ENCODE results near the gene HOATZ. TPM values are rescaled to one million over a fixed set of nuclear protein-coding genes. Genes with fewer than 3 reads are reported as not detected.

The HOATZ gene
- polyA plus RNA-seq, 1 experiment = not detected

DNA sequence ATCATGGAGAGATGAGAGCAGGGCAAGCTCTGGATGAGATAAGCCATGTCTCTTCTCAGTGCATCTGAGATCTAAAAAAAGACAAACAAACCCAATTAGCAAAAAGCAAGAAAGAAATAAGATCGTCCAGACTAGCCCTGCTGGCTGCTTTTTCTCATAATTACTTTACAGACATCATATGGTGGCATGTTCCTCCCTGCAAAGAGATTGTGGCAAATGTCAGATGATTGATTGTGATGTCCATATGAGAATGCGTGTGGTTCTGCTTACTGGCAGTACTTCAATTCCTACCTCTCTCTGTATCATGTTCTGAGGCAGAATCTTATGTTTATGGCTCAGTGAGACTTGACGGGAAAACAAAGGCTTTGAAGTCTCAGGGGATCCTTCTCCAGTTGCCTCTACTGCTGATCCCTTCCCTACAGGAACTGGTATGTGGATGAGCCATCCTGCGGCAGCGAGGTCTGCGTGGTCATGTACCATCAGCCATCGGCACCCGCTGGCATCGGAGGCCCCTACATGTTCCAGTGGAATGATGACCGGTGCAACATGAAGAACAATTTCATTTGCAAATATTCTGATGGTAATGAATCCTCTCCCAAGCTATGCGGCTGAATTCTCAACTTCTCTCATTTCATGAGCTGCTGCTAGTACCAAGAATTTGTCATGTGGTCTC lies 34.8 kb downstream of the HOATZ start:
- DNase-seq (ENCODE audit: low read depth) = no peak
- TF ChIP-seq, protein P1, sequence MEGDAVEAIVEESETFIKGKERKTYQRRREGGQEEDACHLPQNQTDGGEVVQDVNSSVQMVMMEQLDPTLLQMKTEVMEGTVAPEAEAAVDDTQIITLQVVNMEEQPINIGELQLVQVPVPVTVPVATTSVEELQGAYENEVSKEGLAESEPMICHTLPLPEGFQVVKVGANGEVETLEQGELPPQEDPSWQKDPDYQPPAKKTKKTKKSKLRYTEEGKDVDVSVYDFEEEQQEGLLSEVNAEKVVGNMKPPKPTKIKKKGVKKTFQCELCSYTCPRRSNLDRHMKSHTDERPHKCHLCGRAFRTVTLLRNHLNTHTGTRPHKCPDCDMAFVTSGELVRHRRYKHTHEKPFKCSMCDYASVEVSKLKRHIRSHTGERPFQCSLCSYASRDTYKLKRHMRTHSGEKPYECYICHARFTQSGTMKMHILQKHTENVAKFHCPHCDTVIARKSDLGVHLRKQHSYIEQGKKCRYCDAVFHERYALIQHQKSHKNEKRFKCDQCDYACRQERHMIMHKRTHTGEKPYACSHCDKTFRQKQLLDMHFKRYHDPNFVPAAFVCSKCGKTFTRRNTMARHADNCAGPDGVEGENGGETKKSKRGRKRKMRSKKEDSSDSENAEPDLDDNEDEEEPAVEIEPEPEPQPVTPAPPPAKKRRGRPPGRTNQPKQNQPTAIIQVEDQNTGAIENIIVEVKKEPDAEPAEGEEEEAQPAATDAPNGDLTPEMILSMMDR (IDR thresholded peaks at IDR 0.05; ENCODE audit: insufficient read depth, low read depth, low read length) = no peak
- CTCF ChIA-PET = interaction anchor here (0.9 to 2.7 kb wide), 3 partner anchors 53 to 103 kb away, joined by 3 to 12 read pairs (median 3); partner anchors contain the start of gene SIK2
- Histone ChIP-seq H3K4me3 (ENCODE audit: low read depth, low read length) (no peak overlapping the region), H3K27me3 (ENCODE audit: control insufficient read depth, insufficient read depth, low read length) (no peaks in the 10 kb centered on the region), H3K36me3 (ENCODE audit: control insufficient read depth, insufficient read depth, low read length) (peaks cover 31% of the 10 kb centered on the region)
- POLR2A ChIA-PET = no interaction called here

DNA sequence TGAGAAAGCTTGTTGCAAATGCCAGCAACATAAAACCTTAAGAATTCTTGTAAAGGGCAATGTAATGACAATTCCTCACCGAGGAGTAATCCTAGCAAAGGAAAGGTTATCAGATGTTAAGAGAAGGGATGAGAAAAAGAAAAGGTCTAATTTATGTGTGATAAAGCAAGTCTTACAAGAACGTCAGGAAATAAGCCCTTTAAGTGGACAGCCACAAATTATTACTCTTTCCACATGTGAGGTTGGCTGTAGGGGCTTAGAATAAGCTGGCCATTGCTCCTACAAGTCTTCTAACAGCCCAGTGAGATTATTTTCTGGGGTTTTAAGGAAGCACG lies 35.3 kb downstream of the HOATZ start:
- Histone ChIP-seq H3K36me3 (ENCODE audit: control insufficient read depth, insufficient read depth, low read length) (peaks cover 29% of the 10 kb centered on the region), H3K27me3 (ENCODE audit: control insufficient read depth, insufficient read depth, low read length) (no peaks in the 10 kb centered on the region), H3K4me3 (ENCODE audit: low read depth, low read length) (no peak overlapping the region)
- CTCF ChIA-PET = interaction anchor here (2.7 kb wide), 1 partner anchor 95 kb away, joined by 12 read pairs; no protein-coding TSS in a partner anchor
- POLR2A ChIA-PET = no interaction called here
- peak; percentile 59 for DNase-seq (ENCODE audit: low read depth)
- TF ChIP-seq, protein P1 (IDR thresholded peaks at IDR 0.05; ENCODE audit: insufficient read depth, low read depth, low read length) = no peak

DNA sequence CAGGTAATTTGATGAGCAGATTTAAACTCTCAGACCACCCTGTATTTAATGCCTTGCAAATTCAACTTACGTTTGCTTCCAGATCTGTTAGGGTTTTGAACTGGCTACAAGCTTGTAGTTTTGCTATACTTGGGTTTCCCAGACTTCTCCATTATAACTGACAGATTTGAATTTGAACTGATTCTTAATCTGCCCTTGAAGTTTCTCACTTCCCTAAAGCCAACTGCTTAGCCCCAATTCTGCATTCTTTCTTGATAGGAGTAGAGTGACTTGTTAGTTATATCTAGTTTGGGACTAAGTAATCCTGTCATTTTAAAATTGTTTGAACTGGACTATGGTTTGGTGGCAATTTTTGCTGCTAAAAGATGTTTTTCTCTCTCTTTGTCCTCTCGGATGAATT lies 35.7 kb downstream of the HOATZ start:
- POLR2A ChIA-PET = no interaction called here
- TF ChIP-seq, protein P1 (IDR thresholded peaks at IDR 0.05; ENCODE audit: insufficient read depth, low read depth, low read length) = no peak
- Histone ChIP-seq H3K27me3 (ENCODE audit: control insufficient read depth, insufficient read depth, low read length) (no peaks in the 10 kb centered on the region), H3K36me3 (ENCODE audit: control insufficient read depth, insufficient read depth, low read length) (peaks cover 26% of the 10 kb centered on the region), H3K4me3 (ENCODE audit: low read depth, low read length) (no peak overlapping the region)
- CTCF ChIA-PET = interaction anchor here (0.7 to 2.7 kb wide), 4 partner anchors 9 to 95 kb away, joined by 3 to 12 read pairs (median 3); no protein-coding TSS in a partner anchor
- DNase-seq (ENCODE audit: low read depth) = no peak

DNA sequence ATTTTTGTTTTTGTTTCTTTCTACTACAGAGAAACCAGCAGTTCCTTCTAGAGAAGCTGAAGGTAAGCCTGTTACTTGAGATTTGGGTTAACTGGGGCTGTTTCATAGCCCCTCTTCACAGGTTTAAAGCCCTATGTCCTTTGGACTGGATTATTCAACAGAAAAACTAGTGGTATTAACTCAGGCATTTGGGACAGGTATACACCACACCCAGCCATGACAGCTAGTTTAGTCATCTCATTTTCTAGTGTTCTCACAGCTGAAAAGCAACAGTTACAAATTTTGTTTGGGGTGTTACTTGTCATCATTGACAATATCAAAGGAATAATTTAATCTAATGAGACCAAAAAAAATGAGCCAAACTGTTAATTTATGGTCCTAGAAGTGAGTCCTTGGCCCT lies 40.0 kb downstream of the HOATZ start:
- POLR2A ChIA-PET = no interaction called here
- H3K27me3 ChIP-seq (ENCODE audit: control insufficient read depth, insufficient read depth, low read length) = no peaks in the 10 kb centered on the region
- TF ChIP-seq, protein P1 (IDR thresholded peaks at IDR 0.05; ENCODE audit: insufficient read depth, low read depth, low read length) = no peak
- H3K36me3 ChIP-seq (ENCODE audit: control insufficient read depth, insufficient read depth, low read length) = peaks cover 14% of the 10 kb centered on the region
- no peak overlapping the region for H3K4me3 ChIP-seq (ENCODE audit: low read depth, low read length)
- CTCF ChIA-PET = interaction anchor here (1.2 to 1.4 kb wide), 2 partner anchors 15 to 100 kb away, joined by 3 to 6 read pairs; no protein-coding TSS in a partner anchor
- DNase-seq (ENCODE audit: low read depth) = no peak

DNA sequence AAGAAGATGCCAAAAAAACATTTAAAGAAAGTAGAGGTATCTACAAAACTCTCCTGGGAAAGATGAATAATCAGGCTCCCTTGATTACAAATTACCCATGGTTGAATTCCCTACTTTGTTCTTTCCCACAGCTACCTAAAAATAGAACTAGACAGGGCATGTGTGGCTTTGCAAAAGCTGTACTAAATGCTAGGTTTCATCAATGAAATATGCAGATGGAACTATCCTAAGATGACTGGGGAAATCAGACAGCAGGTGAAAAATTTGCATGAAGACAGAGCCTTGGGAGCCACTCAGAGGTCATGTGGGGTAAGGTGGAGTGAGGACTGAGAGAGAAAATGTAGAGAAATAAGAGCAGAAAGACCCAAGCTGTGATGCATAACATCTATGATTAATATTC lies 40.7 kb downstream of the HOATZ start:
- CTCF ChIA-PET = interaction anchor here (0.7 to 1.4 kb wide), 3 partner anchors 13 to 104 kb away, joined by 3 to 6 read pairs (median 4); no protein-coding TSS in a partner anchor
- DNase-seq (ENCODE audit: low read depth) = peak; percentile 59
- H3K27me3 ChIP-seq (ENCODE audit: control insufficient read depth, insufficient read depth, low read length) = no peaks in the 10 kb centered on the region
- TF ChIP-seq, protein P1 (IDR thresholded peaks at IDR 0.05; ENCODE audit: insufficient read depth, low read depth, low read length) = no peak
- no peak overlapping the region for H3K4me3 ChIP-seq (ENCODE audit: low read depth, low read length)
- POLR2A ChIA-PET = no interaction called here
- H3K36me3 ChIP-seq (ENCODE audit: control insufficient read depth, insufficient read depth, low read length) = peaks cover 16% of the 10 kb centered on the region

All from BJ (cell line).